NCI-H748 treated with DMSO at 0.1 percent for 48 hours (cell line): ENCODE data around the gene ELMO2.

ENCODE experiments used
- DNase-seq: peaks from one replicate; lab custom pipeline; 2025; lab: John Stamatoyannopoulos, UW

Gene ELMO2

DNA sequence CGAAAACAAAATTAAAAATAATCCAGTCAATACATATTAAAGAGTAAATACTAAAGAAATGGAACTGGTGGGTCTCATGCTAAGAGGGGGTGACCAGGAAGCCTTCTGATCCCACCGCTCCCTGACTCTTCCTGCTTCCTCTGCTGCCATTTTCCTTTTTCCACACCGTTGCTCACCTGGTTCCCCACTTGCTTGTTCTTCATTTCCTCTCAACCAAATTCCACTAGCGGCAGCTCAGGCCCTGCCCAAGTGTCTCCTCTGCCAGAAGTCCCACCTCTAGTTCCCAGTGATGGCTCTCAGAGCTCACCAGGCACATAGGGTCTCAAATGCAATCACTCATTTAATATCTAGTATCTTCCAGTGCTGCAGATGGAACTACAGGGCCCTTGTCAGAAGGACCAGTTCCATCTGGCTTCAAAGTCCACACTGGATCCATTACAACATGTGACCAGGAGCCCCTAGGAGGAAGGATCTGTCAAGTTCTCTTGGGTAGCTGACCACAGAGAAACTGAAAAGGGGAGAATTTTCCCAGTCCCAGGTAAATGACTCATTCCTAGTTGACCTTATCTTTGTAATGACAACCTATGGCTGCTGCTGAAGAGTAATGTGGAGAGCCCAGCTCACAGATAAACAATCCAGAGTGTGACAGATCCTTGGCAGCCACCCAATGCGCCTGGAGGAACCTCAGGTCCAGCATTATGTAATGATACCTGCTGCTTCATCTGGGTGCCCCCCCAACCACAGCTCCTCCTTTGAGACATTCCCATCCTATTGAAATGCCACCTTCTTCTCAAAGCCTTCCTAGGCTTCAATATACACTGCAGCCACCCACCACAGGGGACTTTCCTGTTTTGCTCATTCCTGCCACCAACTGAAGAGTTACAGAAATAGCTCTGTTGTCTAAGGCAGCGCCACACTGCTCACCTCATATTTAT is 38.2 kb downstream of the ELMO2 start:
- no peak for DNase-seq

DNA sequence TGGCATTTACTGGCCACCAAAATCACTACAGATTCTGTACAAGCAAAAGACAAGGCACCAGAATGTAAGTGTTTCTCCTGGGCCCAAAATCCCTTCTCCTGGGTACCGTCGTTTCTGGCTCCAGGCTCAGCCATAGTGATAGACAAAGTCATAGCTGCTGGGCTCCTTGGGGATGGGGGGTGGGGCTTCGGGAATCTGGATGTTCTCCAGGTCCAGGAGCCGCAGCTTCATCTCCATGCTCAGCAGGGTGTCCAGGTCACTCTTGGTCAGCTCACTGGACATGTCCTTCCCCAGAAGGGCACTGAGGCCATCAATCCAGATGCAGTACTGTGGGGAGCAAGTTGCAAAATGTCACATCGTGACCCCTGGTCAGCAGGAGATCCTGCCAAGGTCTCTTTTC is 39.2 kb downstream of the ELMO2 start:
- DNase-seq = no peak

DNA sequence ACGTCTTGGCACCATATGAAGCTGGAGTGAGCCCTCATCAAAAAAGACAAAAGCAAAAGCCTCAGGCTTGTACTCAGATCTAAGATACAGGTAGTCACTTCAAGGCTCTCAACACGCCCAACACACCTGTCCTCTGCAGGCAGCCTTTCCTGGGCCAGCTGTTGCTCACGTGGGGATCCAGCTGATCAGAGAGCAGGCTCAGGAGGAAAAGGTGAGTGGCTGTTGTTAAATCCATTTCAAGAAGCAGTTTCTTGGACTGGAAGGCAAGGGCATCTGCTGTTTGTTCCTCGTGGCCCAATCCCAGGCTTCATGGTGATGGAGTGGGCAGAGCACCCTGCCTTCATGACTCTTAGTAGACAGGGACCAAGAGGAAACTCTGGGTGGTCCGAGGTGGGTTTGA is 39.6 kb downstream of the ELMO2 start:
- DNase-seq = no peak

DNA sequence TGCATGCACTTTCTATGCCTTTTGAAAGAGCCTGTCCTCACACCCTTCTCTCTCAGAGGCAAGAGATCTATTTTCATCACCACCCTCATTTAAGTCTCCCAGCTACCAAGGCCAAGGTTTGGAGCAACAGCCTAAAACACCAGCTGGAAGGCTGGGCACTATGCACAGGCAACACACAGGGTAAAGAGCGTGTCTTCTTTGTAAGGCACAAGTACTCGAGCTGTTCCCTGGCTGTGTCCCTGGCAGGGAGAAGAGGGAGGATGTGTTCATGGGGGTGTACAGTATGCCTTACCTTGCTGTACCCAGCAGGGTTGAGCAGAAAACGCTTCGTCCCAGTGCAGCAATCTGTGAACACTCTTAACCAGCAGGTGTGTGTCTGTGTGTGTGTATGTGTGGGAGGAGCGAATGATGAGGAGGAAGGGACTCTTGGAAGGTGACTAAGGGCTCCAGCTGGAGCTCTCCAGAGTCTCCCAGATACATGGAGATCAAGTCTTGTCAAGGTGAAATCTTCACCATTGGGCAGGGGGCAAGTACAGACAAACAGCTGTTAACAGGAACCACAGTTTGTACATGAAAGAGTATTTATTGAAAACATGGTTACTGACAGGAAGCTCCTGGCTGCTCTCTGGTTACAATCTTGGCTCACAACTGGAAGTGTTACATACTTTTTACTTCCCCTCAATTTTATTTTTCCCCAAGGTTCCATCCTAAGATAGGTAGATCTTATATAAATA is 40.8 kb downstream of the ELMO2 start:
- DNase-seq = no peak

DNA sequence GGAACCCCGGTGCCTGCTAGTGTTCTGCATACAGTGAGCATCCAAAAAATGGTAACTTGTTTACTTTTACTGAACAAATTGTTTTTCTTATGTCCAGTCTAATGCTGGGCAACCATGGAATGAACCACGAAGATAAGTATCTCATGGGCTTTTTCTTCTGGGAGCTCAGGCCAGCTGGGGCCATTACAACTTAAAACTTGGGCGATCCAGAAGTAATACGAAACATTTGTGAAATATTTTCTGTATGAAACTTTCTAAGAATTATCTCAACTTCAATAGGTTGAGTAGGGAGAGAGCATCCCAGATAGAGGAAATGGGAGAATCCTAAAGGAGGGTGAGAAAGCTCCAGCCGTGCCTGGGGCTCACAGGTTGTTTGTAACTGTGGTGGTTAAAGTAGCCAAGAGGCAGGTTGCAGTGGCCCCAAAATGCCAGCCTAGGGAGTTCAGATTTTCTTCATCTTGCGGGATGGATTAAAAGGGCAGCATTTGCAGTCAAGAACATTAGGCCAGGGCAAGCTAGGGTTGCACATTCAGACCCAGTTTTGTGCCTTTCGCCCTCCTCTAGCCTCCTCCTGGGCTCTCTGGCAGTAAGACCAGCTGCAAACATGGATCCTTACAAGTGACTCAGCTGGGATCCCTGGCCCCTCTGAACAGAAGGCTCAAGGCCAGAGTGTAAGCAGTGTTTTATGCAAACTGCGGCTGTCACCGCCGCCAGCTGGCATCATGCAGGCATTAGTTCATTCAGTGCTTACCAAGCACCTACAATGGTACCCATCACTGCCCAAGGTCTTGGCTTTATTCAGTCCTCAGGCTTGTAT is 41.5 kb downstream of the ELMO2 start:
- no peak for DNase-seq

DNA sequence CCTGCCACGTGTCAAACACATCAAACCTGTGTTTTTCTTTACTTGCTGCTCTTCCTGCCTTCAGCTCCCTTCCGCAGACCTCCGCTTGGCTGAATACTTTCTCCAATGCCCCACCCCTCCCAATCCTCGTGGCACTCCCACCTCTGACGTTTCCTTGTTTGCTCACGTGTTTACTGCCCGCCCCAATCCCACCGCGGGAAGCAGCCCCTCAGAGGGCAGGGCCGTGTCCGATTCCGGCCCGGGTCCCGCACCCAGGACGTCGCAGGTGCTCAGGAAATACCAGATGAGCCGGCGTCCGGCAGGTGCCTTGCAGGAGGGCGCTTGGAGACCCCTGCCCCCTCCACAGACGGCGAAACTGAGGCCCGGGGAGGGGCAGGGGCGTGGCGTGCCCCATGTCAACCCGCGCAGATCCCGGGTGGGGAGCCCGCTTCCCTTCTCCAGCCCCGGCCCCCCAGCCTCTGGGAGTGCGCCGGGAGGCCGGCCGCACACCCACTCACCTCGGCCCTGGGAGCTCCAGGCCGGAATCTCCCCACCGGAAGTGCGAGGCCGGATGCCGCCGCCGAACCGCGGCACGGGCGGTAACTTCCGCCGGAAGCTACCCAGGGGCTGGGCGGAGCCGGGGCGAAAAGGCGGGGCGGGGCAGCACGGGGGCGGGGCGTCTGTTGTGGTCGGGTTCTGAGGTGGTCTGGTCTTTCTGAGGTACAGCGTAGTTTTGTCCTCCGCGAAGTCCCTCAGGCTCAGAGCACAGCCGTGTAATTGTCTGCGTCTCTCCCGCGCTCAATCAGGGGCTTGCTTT is 42.3 kb downstream of the ELMO2 start:
- peak; percentile 57 for DNase-seq

DNA sequence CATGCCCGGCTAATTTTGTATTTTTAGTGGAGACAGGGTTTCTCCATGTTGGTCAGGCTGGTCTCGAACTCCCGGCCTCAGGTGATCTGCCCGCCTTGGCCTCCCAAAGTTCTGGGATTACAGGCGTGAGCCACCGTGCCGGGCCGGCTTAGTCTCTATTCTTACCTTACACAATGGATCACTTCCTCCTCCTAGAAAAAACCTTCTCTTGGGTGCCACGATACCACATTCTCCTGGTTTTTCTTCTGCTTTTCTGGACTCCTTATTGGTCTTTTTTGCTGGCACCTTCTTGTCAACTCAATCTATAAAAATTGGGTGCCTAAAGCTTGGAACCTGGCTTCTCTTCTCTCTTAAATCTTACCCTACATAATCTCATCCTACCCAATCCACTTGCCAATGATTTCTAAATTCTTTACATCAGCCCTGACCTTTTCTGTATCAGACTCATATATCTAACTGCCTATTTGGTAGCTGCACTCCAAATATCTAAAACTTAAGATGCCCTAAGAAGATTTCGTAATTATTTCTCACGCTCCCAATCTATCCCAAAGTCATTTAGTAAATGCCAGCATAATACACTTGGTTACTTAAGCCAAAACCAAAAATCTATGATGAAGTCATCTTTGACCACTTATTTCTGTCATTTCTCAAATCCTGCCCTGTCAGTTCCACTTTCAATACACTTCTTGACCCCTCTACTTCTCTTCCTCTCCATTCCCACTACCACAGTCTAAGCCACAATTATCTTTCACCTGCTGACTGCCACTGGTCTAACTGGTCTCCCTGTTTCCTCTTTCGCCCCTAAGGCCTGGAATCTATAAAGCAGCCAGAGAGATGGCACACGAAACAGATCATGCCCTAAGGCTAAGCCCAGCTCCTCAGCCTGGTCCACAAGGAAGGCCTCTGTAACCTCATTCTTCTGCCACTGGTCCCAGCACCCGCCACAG is 43.2 kb downstream of the ELMO2 start:
- no peak for DNase-seq

DNA sequence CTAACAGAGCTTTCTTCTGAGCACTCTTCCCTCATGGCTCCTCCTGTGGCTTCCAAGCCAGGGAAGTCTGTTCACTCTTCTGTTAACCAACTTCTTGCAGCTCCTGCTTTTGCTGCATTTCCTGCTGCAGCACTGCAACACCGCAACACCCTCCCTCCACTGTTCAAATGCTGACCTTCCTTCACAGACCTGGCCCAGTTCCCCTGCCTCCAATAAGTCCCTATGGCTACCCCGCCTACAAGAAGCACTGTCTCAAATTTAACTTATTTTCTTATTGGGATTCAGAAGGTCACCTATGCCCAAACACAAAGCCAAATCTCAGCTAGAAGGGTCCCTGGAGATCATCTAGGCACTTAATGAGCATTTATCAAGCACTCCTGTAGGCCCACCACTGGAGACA is 44.6 kb downstream of the ELMO2 start:
- no peak for DNase-seq

DNA sequence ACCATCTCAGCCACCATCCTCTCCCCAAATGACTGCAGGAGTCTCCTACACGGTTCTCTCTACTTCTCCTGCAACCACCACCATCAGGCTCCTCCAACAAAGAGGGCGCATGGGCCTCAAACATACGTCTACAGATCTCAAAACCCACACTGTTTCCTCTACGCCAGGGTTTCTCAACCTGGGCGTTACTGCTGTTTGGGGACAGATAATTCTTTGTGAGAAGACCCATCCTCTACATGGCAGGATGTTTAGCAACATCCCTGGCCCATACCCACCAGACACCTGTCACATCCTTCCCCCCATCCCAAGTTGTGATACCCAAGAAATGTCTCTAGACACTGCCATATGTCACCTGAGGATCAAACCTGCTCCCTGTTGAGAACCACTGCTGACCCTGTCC is 45.0 kb downstream of the ELMO2 start:
- DNase-seq = no peak

DNA sequence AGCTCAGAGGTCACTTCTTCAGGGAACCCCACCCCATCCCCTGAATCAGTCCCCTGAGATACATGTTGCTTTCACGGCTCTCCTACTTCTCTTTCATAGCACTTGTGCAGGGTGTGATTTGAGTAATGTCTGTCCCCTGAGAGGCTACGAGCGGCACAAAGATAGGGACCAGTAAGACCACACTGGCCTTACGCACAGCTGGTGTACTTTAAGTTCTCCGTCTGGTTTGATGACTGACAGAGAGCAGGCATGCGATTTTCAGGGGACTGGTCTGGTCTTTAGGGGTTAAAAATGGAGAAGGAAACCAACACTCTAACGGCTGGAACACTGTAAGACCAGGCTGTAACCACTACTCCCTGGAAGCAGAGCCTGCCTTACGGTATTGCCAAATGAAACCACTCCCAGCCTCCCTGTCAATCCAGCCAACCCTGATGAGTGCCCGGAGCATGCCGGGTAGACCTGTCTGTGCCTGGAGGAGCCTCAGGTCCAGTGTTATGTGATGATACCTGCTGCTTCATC is 47.1 kb downstream of the ELMO2 start:
- no peak for DNase-seq

DNA sequence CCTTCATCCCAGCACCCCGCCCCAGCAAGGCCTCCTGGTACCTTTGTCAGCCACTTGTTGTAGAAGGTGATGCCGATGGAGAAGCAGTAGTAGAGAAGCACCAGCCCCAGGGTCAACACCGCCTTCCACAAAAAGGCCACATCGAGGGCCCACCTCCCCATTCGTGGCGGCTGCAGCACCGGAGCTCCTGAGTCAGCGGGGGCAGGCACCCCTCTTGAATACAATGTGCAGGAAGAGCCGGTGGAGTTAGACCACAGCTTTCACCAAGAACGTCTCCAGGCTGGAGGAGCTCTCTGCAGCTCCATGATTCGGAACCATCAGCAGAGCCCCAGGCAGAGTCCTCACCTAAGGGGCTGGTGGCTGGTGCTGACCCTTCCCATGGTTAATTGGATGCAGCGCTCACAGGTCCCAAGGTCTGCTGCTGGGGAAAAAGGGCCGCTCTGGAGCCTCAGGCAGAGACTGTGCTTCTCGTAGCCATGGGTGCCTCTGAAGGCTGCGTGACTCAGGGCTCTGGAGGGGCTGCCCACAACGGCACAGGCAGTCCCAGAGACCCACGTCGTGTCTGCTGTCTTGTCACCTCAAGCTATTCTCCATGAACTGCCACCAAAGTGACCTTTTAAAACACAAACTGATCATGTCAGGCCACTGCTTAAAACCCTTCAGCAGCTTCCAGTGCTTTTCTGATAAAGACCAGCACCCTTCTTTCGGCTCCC is 47.9 kb downstream of the ELMO2 start:
- no peak for DNase-seq

DNA sequence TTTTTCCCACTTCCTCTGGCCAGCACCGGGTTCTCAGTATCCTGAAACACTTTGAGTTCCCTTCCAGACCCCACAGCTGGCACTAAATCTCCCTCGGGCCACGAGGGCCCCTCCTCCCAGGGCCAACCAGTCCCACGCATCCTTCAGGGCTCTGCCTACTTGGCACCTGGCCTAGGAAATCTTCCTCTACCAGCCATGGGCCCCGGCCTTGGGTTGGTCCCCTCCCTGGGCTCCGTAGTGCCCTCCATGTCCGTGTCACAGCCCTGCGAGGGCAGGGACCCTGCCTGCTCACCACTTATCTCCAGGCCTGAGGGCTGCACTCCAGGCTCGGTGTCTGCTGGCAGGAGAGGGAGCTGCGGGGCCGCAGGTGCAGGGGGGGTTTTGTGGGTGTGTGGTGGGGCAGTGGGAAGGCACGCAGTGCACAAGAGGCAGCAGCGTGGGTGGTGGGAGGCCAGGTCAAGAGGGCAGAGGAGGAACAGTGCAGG is 49.3 kb downstream of the ELMO2 start:
- DNase-seq = no peak

DNA sequence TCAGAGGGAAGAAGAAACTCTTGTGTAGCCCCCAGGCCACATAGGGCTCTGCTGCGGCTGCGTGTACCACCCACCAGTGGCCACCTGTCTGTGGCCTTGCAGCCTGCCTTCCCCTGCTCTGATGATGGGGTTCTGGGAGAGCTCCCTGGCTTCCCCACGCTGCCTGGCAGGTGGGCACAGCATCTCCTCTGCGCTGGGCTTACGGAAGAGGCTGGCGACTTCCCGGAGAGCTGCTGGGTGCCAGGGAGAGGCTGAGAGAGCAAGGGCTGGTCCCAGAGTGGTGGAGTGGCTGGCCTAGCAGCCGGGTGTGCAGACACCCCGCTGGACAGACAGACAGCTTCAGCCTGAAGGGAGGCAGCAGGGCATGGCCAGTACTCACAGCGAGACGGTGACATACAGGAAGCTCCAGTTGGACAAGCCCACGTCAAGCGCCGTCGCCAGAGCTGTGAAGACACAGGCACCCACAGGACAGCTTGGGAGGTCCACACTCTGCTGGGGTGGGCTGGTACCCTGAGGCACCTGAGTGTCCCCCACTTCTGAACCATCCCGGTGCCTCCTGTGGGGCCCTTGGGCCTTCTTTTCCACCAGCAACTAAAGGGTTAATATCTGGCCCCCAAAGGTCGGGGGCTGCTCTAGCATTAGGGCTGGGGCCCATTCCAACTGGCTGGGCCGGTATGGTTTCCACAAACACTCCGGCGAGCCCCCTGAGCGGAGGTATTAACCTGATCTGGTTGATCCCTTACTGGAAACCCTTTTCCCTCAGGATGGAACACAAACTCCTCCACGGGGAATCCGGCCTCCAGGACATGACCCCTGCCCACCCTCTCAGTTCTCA is 50.0 kb downstream of the ELMO2 start:
- no peak for DNase-seq

DNA sequence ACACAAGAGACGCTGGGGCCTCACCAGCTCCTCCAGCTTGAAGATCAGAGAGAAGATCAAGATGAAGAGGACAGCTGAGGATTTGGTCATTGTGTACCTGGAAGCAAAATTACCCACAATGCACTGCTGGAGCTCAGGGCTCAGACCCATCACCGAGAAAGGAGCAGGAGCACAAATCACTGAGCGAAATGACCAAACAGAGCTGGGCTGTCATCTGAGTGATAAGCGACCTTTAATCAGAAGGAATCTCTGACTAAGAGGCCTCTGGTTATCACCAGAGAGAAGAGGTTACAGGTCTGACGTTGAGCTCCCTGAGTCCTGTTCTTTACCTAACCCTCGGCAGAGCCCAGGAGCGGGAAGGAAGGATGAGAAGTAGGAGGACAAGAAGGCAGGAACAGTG is 50.6 kb downstream of the ELMO2 start:
- DNase-seq = no peak

DNA sequence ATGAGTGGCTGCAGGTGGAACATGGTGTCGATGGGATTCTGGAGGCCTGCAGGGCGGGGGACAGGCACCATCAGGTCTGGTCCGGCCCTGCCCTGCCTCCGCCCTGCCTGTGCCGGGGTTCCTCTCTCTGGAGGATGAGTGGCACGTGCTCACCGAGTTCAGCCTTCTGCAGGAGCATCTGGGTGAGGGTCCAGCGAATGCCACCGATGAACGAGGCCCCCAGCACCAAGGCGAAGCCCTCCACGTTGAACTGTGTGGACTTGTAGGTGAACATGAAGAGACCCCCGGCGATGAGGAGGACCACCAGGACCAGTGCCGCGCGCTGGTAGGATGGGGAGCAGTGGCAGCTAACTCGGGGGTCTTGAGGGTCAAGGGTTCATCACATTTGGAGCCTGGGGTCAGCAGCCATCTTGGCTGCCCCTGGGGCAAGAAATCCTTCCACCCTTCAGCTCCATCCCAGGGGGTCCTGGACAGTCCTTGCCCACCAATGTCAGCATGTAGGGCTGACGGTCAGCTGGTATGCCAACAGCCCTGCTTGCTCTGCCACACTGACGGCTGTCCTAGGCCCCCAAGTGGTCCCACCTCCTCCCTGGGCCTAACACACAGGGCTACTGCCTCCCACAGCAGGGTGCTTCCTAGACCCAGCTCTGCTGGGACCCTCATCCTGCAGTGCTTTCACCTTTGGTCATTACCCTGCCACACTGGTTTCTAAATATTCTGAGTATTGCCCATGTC is 51.3 kb downstream of the ELMO2 start:
- no peak for DNase-seq

DNA sequence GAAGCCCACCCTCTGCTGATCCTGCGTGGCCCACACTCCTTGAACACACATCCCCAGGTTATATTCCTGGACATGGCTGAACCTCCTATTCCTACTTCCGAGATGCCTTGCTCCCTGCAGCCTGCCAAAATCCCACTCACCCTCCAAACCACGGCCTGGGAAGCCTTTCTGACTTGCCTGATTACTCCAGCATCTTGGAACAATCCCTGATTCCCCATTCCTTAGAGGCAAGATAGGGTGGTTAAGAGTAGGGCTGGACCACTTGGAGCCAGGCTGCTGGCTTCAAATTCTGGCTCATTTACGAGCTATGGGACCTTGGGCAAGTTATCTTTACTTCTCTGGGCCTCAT is 52.2 kb downstream of the ELMO2 start:
- DNase-seq = no peak

DNA sequence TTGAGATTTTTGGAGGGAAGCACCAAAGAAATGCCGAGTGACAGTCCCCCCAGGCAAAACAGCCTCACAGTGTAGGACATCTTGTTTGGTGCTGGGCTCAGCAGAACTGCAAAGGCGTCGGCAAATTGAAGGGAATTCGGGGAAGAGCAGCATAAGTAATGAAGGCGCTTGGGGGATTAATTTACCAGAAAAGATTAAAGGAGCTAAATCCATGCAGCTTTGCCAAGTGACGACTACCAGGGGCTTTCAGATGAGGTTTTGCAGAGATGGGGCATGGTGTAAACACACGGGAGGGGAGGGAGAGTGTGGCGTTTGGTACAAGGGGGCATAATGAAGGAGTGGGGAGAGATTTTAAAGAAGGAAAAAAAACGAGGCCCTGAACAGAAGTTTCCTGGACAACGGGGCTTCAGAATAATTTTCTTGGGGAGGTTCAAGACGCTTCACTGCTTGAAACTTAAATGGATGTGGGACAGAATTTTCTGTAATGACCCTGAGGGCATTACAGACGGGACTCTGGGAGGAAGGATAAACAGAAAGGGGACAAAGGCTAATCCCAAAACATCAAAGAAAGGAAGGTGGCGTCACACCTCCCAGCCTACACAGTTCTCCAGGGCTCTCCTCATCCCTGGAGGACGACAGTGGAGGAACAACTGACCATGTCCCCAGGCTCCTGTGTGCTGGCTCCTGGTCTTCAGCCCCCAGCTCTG is 52.8 kb downstream of the ELMO2 start:
- no peak for DNase-seq
